GM12865 (cell line): ENCODE measurements around the gene TCERG1L.

Experiments used
- DNase-seq: peaks from one replicate; pipeline ENCODE4 v3.0.0; 2010; ENCODE audit warnings: low read depth
- H3K4me3 ChIP-seq: 2 replicates; pipeline ENCODE4 v1.5.1; 2011; ENCODE audit warnings: mild to moderate bottlenecking, low read depth, low read length, control low read depth
- TF ChIP-seq, protein P1 (sequence below): IDR thresholded peaks from 2 replicates; pipeline ENCODE4 v1.5.1; 2011; ENCODE audit warnings: low read length, control low read depth, low read depth, inconsistent platforms; ENCODE audit not compliant: insufficient read depth; ENCODE audit errors: missing control alignments

Gene TCERG1L

GRCh38 chr10:131230641-131231322 is 80.7 kb downstream of the TCERG1L start:
- TF ChIP-seq, protein P1, sequence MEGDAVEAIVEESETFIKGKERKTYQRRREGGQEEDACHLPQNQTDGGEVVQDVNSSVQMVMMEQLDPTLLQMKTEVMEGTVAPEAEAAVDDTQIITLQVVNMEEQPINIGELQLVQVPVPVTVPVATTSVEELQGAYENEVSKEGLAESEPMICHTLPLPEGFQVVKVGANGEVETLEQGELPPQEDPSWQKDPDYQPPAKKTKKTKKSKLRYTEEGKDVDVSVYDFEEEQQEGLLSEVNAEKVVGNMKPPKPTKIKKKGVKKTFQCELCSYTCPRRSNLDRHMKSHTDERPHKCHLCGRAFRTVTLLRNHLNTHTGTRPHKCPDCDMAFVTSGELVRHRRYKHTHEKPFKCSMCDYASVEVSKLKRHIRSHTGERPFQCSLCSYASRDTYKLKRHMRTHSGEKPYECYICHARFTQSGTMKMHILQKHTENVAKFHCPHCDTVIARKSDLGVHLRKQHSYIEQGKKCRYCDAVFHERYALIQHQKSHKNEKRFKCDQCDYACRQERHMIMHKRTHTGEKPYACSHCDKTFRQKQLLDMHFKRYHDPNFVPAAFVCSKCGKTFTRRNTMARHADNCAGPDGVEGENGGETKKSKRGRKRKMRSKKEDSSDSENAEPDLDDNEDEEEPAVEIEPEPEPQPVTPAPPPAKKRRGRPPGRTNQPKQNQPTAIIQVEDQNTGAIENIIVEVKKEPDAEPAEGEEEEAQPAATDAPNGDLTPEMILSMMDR: no peak
- DNase-seq: no peak
- no peak overlapping the region for H3K4me3 ChIP-seq

- TF ChIP-seq, protein P1: no peak
- H3K4me3 ChIP-seq: no peak overlapping the region
- DNase-seq: no peak
Observed at GRCh38 chr10:131230166-131230565, 81.4 kb downstream of the TCERG1L start.

DNA sequence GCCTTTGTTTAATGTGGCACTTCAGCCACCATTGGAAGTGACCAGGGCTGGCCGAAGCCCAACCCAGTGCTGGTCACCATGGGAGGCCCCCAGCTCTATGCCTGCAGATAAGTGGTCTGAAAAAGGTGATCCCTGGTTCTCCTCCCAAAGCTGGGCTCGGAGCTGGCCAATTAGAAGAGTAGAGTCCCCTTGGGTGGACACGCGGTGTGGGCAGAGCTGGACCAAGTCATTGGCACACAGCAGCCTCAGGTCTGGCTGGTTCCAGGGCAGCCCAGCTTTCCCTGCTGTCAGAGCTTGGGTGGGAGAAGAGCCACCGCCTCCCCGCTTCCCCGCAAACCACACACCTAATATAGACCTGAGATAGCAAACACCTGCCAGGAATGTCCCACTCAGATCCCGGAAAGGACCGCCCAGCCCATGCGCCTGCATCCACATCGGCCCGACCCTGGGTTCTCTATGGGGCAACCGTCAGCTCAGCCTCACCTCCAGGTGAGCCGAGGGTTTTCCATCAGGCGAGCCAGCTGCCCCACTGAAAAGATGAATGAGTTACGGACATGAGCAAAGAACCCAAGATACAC is 84.3 kb downstream of the TCERG1L start:
- TF ChIP-seq, protein P1: no peak
- no peak overlapping the region for H3K4me3 ChIP-seq
- DNase-seq: no peak

GRCh38 chr10:131226446-131227162 is 84.9 kb downstream of the TCERG1L start:
- TF ChIP-seq, protein P1: no peak
- H3K4me3 ChIP-seq: no peak overlapping the region
- no peak for DNase-seq

GRCh38 chr10:131224106-131224505 is 87.4 kb downstream of the TCERG1L start:
- H3K4me3 ChIP-seq: no peak overlapping the region
- TF ChIP-seq, protein P1: no peak
- no peak for DNase-seq

DNA sequence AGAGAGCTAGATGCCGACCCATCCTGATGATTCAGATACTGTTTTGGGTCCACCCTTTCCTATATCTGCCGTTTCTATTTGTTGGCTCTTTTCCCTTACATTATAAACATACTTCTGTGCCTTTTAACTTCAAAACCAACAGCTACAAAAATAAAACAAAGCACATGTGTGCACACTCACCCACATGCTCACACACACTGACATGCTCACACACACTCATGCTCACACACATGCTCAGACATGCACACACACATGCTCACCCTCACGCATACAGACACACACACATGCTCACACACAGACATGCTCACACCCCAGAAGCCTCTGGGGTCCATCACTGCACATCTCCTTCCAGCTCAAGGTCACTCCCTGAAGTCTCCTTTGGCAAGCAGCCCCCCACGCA is 88.1 kb downstream of the TCERG1L start:
- H3K4me3 ChIP-seq: no peak overlapping the region
- no peak for DNase-seq
- TF ChIP-seq, protein P1: no peak
